Measurements from ENCODE around the gene PTPRT. TPM values are rescaled to one million over a fixed set of nuclear protein-coding genes. Genes with fewer than 3 reads are reported as not detected.

Gene PTPRT
- total RNA-seq, 1 experiment from 2014 or later: not detected

DNA sequence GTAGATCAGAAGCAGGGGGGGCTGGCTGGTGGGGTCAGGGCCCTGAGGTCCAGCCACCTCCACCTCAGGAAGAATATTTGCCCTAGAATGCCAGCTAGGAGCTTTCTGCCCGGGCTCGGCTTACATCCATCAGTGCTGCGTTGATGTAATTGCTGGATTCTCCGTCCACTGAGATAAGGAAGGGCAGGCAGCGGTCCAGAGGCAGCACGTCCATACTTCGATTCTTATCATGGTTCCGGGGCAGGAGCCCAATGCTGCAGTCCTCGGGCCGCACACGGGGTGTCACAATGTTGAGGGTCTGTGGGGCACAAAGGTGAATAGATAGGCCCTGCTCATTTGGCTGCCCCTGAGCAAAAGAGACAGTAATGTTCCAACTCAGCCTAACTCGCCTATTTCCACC, 1087.7 kb downstream of the PTPRT start:
- H4K20me1 ChIP-seq (ENCODE audit: insufficient read depth): no peaks in the 10 kb centered on the region
- H3K4me2 ChIP-seq (ENCODE audit: low read length): no peak overlapping the region
- no peak overlapping the region for H3K27ac ChIP-seq (ENCODE audit: low read depth, low read length)
- BruUV-seq (replicated peaks): no TSS peak
- POLR2A ChIA-PET: no interaction called here
- no peaks in the 10 kb centered on the region for H3K36me3 ChIP-seq (ENCODE audit: control insufficient read depth in 1 of 2, insufficient read depth in 2 of 2, low read length in 2 of 2)
- H3K4me3 ChIP-seq (replicated peaks in 1 of 2; ENCODE audit: low read depth in 1 of 2, low read length in 2 of 2): no peak overlapping the region
- ATAC-seq (no peak), DNase-seq (ENCODE audit: low read depth, low spot score) (no peak)
- H3K9me3 ChIP-seq (ENCODE audit: control insufficient read depth in 1 of 2, insufficient read depth in 1 of 2, low read depth in 1 of 2, low read length in 2 of 2): peaks cover 8% of the 10 kb centered on the region in 2 experiments; a peak in 2 of 4 replicates
- TF ChIP-seq EZH2 (IDR thresholded peaks at IDR 0.05) (no peak), YY1 (IDR thresholded peaks at IDR 0.05; ENCODE audit: extremely low read depth, insufficient replicate concordance, low read depth, low read length) (no peak), POLR2AphosphoS5 (IDR thresholded peaks at IDR 0.05; ENCODE audit: low read depth, low read length) (no peak), JUND (IDR thresholded peaks at IDR 0.05) (no peak)
- H3K4me1 ChIP-seq (ENCODE audit: control insufficient read depth in 1 of 2, insufficient read depth in 2 of 2, low read length in 2 of 2): no peaks in the 10 kb centered on the region
- no peaks in the 10 kb centered on the region for H3K79me2 ChIP-seq (ENCODE audit: insufficient read depth, low read length)
- H3K9me2 ChIP-seq (ENCODE audit: insufficient read depth): no peaks in the 10 kb centered on the region
- H3K27me3 ChIP-seq (ENCODE audit: insufficient read depth, low read length): no peaks in the 10 kb centered on the region
- H2AFZ ChIP-seq (ENCODE audit: low read depth, low read length, poor library complexity, severe bottlenecking): no peak overlapping the region
- intact Hi-C loops (cut with micrococcal nuclease): no loop called here
- CTCF ChIA-PET: no interaction called here
- RAD21 ChIA-PET (ENCODE audit: low non-redundant PET in 1 of 2, low total read pairs in 2 of 2, uncharacterized antibody in 2 of 2, unreplicated experiment in 2 of 2): no interaction called here
- H3K9ac ChIP-seq (ENCODE audit: low read length): no peak overlapping the region

DNA sequence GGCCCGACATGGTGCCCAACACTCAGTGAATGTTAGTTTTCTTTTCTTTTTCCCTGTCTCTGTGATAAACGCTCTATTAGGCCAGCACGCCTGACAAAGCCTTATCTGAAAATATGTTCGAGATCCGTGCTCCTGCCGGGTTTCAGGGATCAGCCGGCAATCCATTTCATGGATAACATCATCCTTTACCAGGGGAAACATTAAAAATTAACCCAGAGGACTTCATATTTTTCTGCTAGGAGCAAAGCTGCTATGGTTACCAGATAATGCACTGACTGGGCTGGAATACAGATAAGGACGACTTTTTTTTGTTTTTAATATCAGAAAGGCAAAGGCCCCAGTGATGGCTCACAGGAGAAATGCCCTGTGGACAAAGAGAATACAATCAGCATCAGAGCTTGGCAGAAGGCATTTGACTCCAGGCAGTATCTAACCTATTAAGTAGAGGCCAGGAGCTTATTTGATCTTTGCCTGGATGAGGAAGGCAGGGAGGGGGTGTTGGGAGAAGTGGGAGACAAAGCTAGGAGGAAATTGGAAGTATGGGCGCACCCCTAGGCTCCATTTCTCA, 1089.5 kb downstream of the PTPRT start:
- peaks cover 8 to 11% of the 10 kb centered on the region in 2 experiments; a peak in 2 of 4 replicates for H3K9me3 ChIP-seq (ENCODE audit: control insufficient read depth in 1 of 2, insufficient read depth in 1 of 2, low read depth in 1 of 2, low read length in 2 of 2)
- no peaks in the 10 kb centered on the region for H3K4me1 ChIP-seq (ENCODE audit: control insufficient read depth in 1 of 2, insufficient read depth in 2 of 2, low read length in 2 of 2)
- ChIA-PET RAD21 (ENCODE audit: low non-redundant PET in 1 of 2, low total read pairs in 2 of 2, uncharacterized antibody in 2 of 2, unreplicated experiment in 2 of 2) (no interaction called here), POLR2A (no interaction called here), CTCF (no interaction called here)
- H3K4me3 ChIP-seq (replicated peaks in 1 of 2; ENCODE audit: low read depth in 1 of 2, low read length in 2 of 2): no peak overlapping the region
- no peak overlapping the region for H3K4me2 ChIP-seq (ENCODE audit: low read length)
- H4K20me1 ChIP-seq (ENCODE audit: insufficient read depth): no peaks in the 10 kb centered on the region
- no peak for ATAC-seq
- H3K79me2 ChIP-seq (ENCODE audit: insufficient read depth, low read length): no peaks in the 10 kb centered on the region
- no peak overlapping the region for H3K27ac ChIP-seq (ENCODE audit: low read depth, low read length)
- no peaks in the 10 kb centered on the region for H3K36me3 ChIP-seq (ENCODE audit: control insufficient read depth in 1 of 2, insufficient read depth in 2 of 2, low read length in 2 of 2)
- no peak overlapping the region for H3K9ac ChIP-seq (ENCODE audit: low read length)
- no peaks in the 10 kb centered on the region for H3K27me3 ChIP-seq (ENCODE audit: insufficient read depth, low read length)
- BruUV-seq (replicated peaks): no TSS peak
- no peak overlapping the region for H2AFZ ChIP-seq (ENCODE audit: low read depth, low read length, poor library complexity, severe bottlenecking)
- intact Hi-C loops (cut with micrococcal nuclease): no loop called here
- TF ChIP-seq SP1 (IDR thresholded peaks at IDR 0.05; ENCODE audit: low read depth) (no peak), EZH2phosphoT487 (IDR thresholded peaks at IDR 0.05; ENCODE audit: borderline replicate concordance) (no peak), POLR2A (IDR thresholded peaks at IDR 0.05; ENCODE audit: borderline replicate concordance, extremely low read depth, insufficient read depth, insufficient read length) (no peak), ATF3 (IDR thresholded peaks at IDR 0.05) (no peak), ZFX (IDR thresholded peaks at IDR 0.05) (no peak), EGR1 (IDR thresholded peaks at IDR 0.05; ENCODE audit: low read depth) (no peak), SIN3A (IDR thresholded peaks at IDR 0.05; ENCODE audit: low read depth) (no peak), TCF7L2 (IDR thresholded peaks at IDR 0.05; ENCODE audit: borderline replicate concordance, extremely low read depth, insufficient read depth, insufficient read length) (no peak), EZH2 (IDR thresholded peaks at IDR 0.05) (no peak), RAD21 (IDR thresholded peaks at IDR 0.05; ENCODE audit: low read depth) (no peak), FOSL1 (IDR thresholded peaks at IDR 0.05; ENCODE audit: low read depth) (no peak), ZBTB33 (IDR thresholded peaks at IDR 0.05; ENCODE audit: extremely low read depth, insufficient replicate concordance, low read length) (no peak)
- TF ChIP-seq, protein P1, sequence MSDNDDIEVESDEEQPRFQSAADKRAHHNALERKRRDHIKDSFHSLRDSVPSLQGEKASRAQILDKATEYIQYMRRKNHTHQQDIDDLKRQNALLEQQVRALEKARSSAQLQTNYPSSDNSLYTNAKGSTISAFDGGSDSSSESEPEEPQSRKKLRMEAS (IDR thresholded peaks at IDR 0.05): no peak
- TF ChIP-seq, protein P2, sequence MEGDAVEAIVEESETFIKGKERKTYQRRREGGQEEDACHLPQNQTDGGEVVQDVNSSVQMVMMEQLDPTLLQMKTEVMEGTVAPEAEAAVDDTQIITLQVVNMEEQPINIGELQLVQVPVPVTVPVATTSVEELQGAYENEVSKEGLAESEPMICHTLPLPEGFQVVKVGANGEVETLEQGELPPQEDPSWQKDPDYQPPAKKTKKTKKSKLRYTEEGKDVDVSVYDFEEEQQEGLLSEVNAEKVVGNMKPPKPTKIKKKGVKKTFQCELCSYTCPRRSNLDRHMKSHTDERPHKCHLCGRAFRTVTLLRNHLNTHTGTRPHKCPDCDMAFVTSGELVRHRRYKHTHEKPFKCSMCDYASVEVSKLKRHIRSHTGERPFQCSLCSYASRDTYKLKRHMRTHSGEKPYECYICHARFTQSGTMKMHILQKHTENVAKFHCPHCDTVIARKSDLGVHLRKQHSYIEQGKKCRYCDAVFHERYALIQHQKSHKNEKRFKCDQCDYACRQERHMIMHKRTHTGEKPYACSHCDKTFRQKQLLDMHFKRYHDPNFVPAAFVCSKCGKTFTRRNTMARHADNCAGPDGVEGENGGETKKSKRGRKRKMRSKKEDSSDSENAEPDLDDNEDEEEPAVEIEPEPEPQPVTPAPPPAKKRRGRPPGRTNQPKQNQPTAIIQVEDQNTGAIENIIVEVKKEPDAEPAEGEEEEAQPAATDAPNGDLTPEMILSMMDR (IDR thresholded peaks at IDR 0.05 in 2 of 3, conservative IDR thresholded peaks at IDR 0.05 in 1 of 3; ENCODE audit: borderline replicate concordance in 1 of 3, insufficient read depth in 1 of 3, low read depth in 2 of 3, low read length in 2 of 3): no peak
- no peak for DNase-seq (ENCODE audit: low read depth, low spot score)
- no peaks in the 10 kb centered on the region for H3K9me2 ChIP-seq (ENCODE audit: insufficient read depth)

Measured in HCT116 (cell line).